NCI-H2081 (cell line): Measurements from ENCODE around the gene FZD10.

Experiments
- DNase-seq, 2 experiments: peaks; one replicate each; lab custom pipeline; 2025; lab: John Stamatoyannopoulos, UW

The FZD10 gene

GRCh38 chr12:130179191-130179590, 16.9 kb downstream of the FZD10 start:
- DNase-seq: no peak

GRCh38 chr12:130179621-130180020, 17.4 kb downstream of the FZD10 start:
- DNase-seq: no peak

GRCh38 chr12:130181211-130181610, 18.9 kb downstream of the FZD10 start:
- DNase-seq: no peak

GRCh38 chr12:130183585-130184370, 21.5 kb downstream of the FZD10 start:
- DNase-seq: no peak

- no peak for DNase-seq
These were observed 22.3 kb downstream of the FZD10 start for GRCh38 chr12:130184404-130185090.

GRCh38 chr12:130185455-130186391, 23.5 kb downstream of the FZD10 start:
- DNase-seq: no peak

GRCh38 chr12:130186651-130187268, 24.5 kb downstream of the FZD10 start:
- no peak for DNase-seq

GRCh38 chr12:130192642-130193345, 30.5 kb downstream of the FZD10 start:
- no peak for DNase-seq

- no peak for DNase-seq
These were observed 31.9 kb downstream of the FZD10 start for GRCh38 chr12:130194154-130194553.

- DNase-seq: no peak
These were observed 33.1 kb downstream of the FZD10 start for GRCh38 chr12:130195369-130195768.

GRCh38 chr12:130195776-130196175, 33.5 kb downstream of the FZD10 start:
- DNase-seq: no peak

- DNase-seq: no peak
These were observed 34.6 kb downstream of the FZD10 start for GRCh38 chr12:130196827-130197226.

GRCh38 chr12:130198026-130198662, 35.9 kb downstream of the FZD10 start:
- DNase-seq: no peak

- DNase-seq: no peak
These were observed 36.4 kb downstream of the FZD10 start for GRCh38 chr12:130198663-130199060.

GRCh38 chr12:130199581-130200390, 37.5 kb downstream of the FZD10 start:
- DNase-seq: no peak

- DNase-seq: no peak
These were observed 38.2 kb downstream of the FZD10 start for GRCh38 chr12:130200445-130200844.

GRCh38 chr12:130201037-130201436, 38.8 kb downstream of the FZD10 start:
- no peak for DNase-seq

- no peak for DNase-seq
These were observed 39.9 kb downstream of the FZD10 start for GRCh38 chr12:130202201-130202600.

- DNase-seq: no peak
These were observed 40.9 kb downstream of the FZD10 start for GRCh38 chr12:130203151-130203550.

- DNase-seq: no peak
These were observed 42.3 kb downstream of the FZD10 start for GRCh38 chr12:130204541-130204953.
